Colonic mucosa (tissue), 4 donors: Measurements from ENCODE around the gene CLIC1. TPM values are rescaled to one million over a fixed set of nuclear protein-coding genes. Genes with fewer than 3 reads are reported as not detected.

Experiments used
- DNase-seq: peaks from one replicate; pipeline ENCODE4 v3.0.0-alpha.2; 2020
- H3K27ac ChIP-seq: fragments of 200-600 bp; one replicate; pipeline ENCODE4 v1.8.0; 2021
- H3K27me3 ChIP-seq: fragments of 200-600 bp; one replicate; pipeline ENCODE4 v1.8.0; 2021
- H3K36me3 ChIP-seq: fragments of 200-600 bp; one replicate; pipeline ENCODE4 v1.8.0; 2021
- H3K4me1 ChIP-seq: fragments of 200-600 bp; one replicate; pipeline ENCODE4 v1.8.0; 2021; ENCODE audit warnings: mild to moderate bottlenecking
- H3K4me3 ChIP-seq: fragments of 200-600 bp; one replicate; pipeline ENCODE4 v1.8.0; 2021
- H3K9ac ChIP-seq, 2 donors: one replicate each; pipeline ENCODE4 v1.7.0; 2013; ENCODE audit warnings: control low read depth in 2 of 2, low read depth in 2 of 2, low read length in 2 of 2
- H3K9me3 ChIP-seq: fragments of 200-600 bp; one replicate; pipeline ENCODE4 v1.8.0; 2021
- intact Hi-C: fragments of 100-400 bp; cut with DNase I; formaldehyde crosslinking; loops from one replicate; pipeline ENCODE4 v1.14.1; 2022
- total RNA-seq, 2 donors: library from RNA; stranded (reverse); fragmentation: NEBNext Ultra II Directional in 1 of 2; extraction: Animal tissue kit (Norgen Biotek cat#: 25700) in 1 of 2; gene quantifications; one replicate each; pipeline ENCODE4 v1.2.1, GENCODE V29; 2021
- TF ChIP-seq, protein P1 (sequence below): fragments of 200-600 bp; IDR thresholded peaks from one replicate; pipeline ENCODE4 v1.8.0; 2022; ENCODE audit warnings: antibody characterized with exemption, mild to moderate bottlenecking
- donor health status: healthy.
- donor health status: DM: no; HTN: no; CAD: no.
- donor health status: DM: no; HTN: no; CAD: no.

The CLIC1 gene
- total RNA-seq, 2 donors from 2014 or later = 622 to 646 TPM

- Histone ChIP-seq H3K36me3 (no peaks in the 10 kb centered on the region), H3K4me1 (no peaks in the 10 kb centered on the region), H3K27me3 (no peaks in the 10 kb centered on the region), H3K9me3 (no peaks in the 10 kb centered on the region), H3K4me3 (peak overlapping the region; percentile 15), H3K27ac (no peak overlapping the region), H3K9ac (peak overlapping the region in 1 of 2 donors; percentile 43)
- intact Hi-C loops = loop anchor here (5.0 to 10.0 kb wide), 2 partner anchors 84 to 189 kb away; partner anchors contain the start of genes LY6G5C, NELFE and SKIC2
- peak; percentile 44 for DNase-seq
- TF ChIP-seq, protein P1, sequence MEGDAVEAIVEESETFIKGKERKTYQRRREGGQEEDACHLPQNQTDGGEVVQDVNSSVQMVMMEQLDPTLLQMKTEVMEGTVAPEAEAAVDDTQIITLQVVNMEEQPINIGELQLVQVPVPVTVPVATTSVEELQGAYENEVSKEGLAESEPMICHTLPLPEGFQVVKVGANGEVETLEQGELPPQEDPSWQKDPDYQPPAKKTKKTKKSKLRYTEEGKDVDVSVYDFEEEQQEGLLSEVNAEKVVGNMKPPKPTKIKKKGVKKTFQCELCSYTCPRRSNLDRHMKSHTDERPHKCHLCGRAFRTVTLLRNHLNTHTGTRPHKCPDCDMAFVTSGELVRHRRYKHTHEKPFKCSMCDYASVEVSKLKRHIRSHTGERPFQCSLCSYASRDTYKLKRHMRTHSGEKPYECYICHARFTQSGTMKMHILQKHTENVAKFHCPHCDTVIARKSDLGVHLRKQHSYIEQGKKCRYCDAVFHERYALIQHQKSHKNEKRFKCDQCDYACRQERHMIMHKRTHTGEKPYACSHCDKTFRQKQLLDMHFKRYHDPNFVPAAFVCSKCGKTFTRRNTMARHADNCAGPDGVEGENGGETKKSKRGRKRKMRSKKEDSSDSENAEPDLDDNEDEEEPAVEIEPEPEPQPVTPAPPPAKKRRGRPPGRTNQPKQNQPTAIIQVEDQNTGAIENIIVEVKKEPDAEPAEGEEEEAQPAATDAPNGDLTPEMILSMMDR = no peak
These were observed 29.8 kb upstream of the CLIC1 start for GRCh38 chr6:31765910-31766794.

GRCh38 chr6:31765559-31765909 lies 29.2 kb upstream of the CLIC1 start:
- Histone ChIP-seq H3K9me3 (no peaks in the 10 kb centered on the region), H3K27me3 (no peaks in the 10 kb centered on the region), H3K4me3 (no peak overlapping the region), H3K9ac (no peak overlapping the region), H3K4me1 (no peaks in the 10 kb centered on the region), H3K27ac (no peak overlapping the region), H3K36me3 (no peaks in the 10 kb centered on the region)
- intact Hi-C loops = loop anchor here (5.0 to 10.0 kb wide), 2 partner anchors 83 to 189 kb away; partner anchors contain the start of genes LY6G5C, NELFE and SKIC2
- DNase-seq = no peak
- TF ChIP-seq, protein P1 = no peak

- no peak for DNase-seq
- no peak overlapping the region for H3K27ac ChIP-seq
- H3K9me3 ChIP-seq = no peaks in the 10 kb centered on the region
- TF ChIP-seq, protein P1 = no peak
- H3K9ac ChIP-seq = no peak overlapping the region
- no peaks in the 10 kb centered on the region for H3K36me3 ChIP-seq
- H3K4me3 ChIP-seq = no peak overlapping the region
- H3K4me1 ChIP-seq = no peaks in the 10 kb centered on the region
- intact Hi-C loops = loop anchor here (10.0 kb wide), 1 partner anchor 191 kb away; the partner anchor contains the start of genes NELFE and SKIC2
- no peaks in the 10 kb centered on the region for H3K27me3 ChIP-seq
These were observed 27.9 kb upstream of the CLIC1 start for GRCh38 chr6:31764198-31764597.

DNA sequence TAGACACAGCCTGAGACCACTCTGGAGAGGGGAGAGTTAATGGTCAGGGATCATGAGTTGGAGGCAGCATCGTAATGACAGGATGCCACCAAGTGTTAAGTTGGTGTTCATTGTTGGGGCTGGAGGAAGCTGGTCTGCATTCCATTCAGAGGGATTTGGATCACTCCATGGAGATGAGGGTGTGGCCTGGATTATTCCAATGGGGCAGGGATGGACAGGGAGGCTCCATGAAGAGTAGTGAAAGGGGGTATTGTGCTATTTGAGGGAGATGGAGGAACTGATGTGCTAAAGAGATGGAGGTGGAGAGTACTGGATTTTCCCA lies 27.2 kb upstream of the CLIC1 start:
- no peak overlapping the region for H3K4me3 ChIP-seq
- no peaks in the 10 kb centered on the region for H3K9me3 ChIP-seq
- intact Hi-C loops = loop anchor here (10.0 kb wide), 1 partner anchor 191 kb away; the partner anchor contains the start of genes NELFE and SKIC2
- DNase-seq = no peak
- H3K27ac ChIP-seq = no peak overlapping the region
- H3K27me3 ChIP-seq = no peaks in the 10 kb centered on the region
- H3K4me1 ChIP-seq = no peaks in the 10 kb centered on the region
- TF ChIP-seq, protein P1 = no peak
- no peaks in the 10 kb centered on the region for H3K36me3 ChIP-seq
- H3K9ac ChIP-seq = no peak overlapping the region

- Histone ChIP-seq H3K36me3 (no peaks in the 10 kb centered on the region), H3K27ac (no peak overlapping the region), H3K9ac (no peak overlapping the region), H3K27me3 (no peaks in the 10 kb centered on the region), H3K9me3 (no peaks in the 10 kb centered on the region), H3K4me3 (no peak overlapping the region), H3K4me1 (no peaks in the 10 kb centered on the region)
- intact Hi-C loops = loop anchor here (10.0 kb wide), 1 partner anchor 192 kb away; the partner anchor contains the start of genes NELFE and SKIC2
- TF ChIP-seq, protein P1 = no peak
- no peak for DNase-seq
These were observed 26.7 kb upstream of the CLIC1 start for GRCh38 chr6:31762878-31763618.
